Endothelial cell of umbilical vein (primary cell): ENCODE data around the gene GALNT2. TPM values are rescaled to one million over a fixed set of nuclear protein-coding genes. Genes with fewer than 3 reads are reported as not detected.

Experiments used
- BruUV-seq: library from RNA; stranded (reverse); fragments of 400-500 nt; replicated peaks from 2 replicates; lab custom pipeline; 2021; lab: Mats Ljungman, UMichigan
- CTCF ChIA-PET: fragments of 300-600, 350-600 bp; sonication (Branson Sonifier 250); formaldehyde crosslinking; loops from one replicate; lab custom pipeline; 2021; ENCODE audit warnings: antibody characterized with exemption, inconsistent platforms; lab: Charles Lee
- POLR2A ChIA-PET: fragments of 300-600, 350-600 bp; sonication (Branson Sonifier 250); formaldehyde crosslinking; loops from one replicate; lab custom pipeline; 2021; ENCODE audit warnings: antibody characterized with exemption, inconsistent platforms; lab: Charles Lee
- DNase-seq: peaks from one replicate; pipeline ENCODE4 v3.0.0-alpha.2; 2011; ENCODE audit warnings: low read depth, low spot score
- FAIRE-seq: peaks from 2 replicates; lab custom pipeline; 2011; peaks lifted over from hg19 to GRCh38; lab: Jason Lieb, UNC
- H2AFZ ChIP-seq: 2 replicates; pipeline ENCODE4 v1.6.0; 2012; ENCODE audit warnings: low read depth, low read length, control low read depth, inconsistent platforms
- H3K27ac ChIP-seq: 2 replicates; pipeline ENCODE4 v1.5.1; 2011; ENCODE audit warnings: low read depth, mild to moderate bottlenecking, control low read depth, low read length, moderate library complexity; ENCODE audit not compliant: insufficient read depth
- H3K27me3 ChIP-seq, 2 experiments: 2 replicates each; pipeline versions ENCODE4 v1.6.0 to v1.6.1; 2011; ENCODE audit warnings: low read length in 2 of 2, mixed read lengths in 1 of 2; ENCODE audit not compliant: control insufficient read depth in 2 of 2, insufficient read depth in 2 of 2
- H3K36me3 ChIP-seq, 2 experiments: 2 replicates in 1 of 2; 3 replicates in 1 of 2; pipeline ENCODE4 v1.5.1; 2011; ENCODE audit warnings: low read length in 2 of 2, mild to moderate bottlenecking in 1 of 2, moderate library complexity in 1 of 2; ENCODE audit not compliant: control insufficient read depth in 2 of 2, insufficient read depth in 2 of 2; ENCODE audit errors: extremely low read depth in 1 of 2
- H3K4me1 ChIP-seq: 3 replicates; pipeline ENCODE4 v1.5.1; 2011; ENCODE audit warnings: mild to moderate bottlenecking, low read length; ENCODE audit not compliant: control insufficient read depth, insufficient read depth; ENCODE audit errors: extremely low read depth
- H3K4me2 ChIP-seq: 2 replicates; pipeline ENCODE4 v1.6.1; 2011; ENCODE audit warnings: low read length, control low read depth, mixed read lengths; ENCODE audit not compliant: insufficient read depth
- H3K4me3 ChIP-seq, 3 experiments: fragments of 200-600 bp in 1 of 3; sonication (generic), shearing (Covaris generic) in 1 of 3; replicated peaks in 1 of 3; 2 replicates each; pipeline ENCODE4 v1.5.1; 2011 to 2016; ENCODE audit warnings: control low read depth in 3 of 3, low read length in 3 of 3, mild to moderate bottlenecking in 2 of 3, inconsistent platforms in 1 of 3, low read depth in 1 of 3, moderate library complexity in 1 of 3; ENCODE audit not compliant: insufficient read depth in 1 of 3
- H3K79me2 ChIP-seq: 2 replicates; pipeline ENCODE4 v1.6.0; 2012; ENCODE audit warnings: low read length, inconsistent platforms; ENCODE audit not compliant: control insufficient read depth, insufficient read depth
- H3K9ac ChIP-seq: replicated peaks from 2 replicates; pipeline ENCODE3; 2011; ENCODE audit warnings: low read length, control low read depth; ENCODE audit not compliant: insufficient read depth; ENCODE audit errors: extremely low read depth
- H3K9me1 ChIP-seq: replicated peaks from 3 replicates; pipeline ENCODE4 v1.6.0; 2011; ENCODE audit warnings: mild to moderate bottlenecking, low read length; ENCODE audit not compliant: control insufficient read depth, insufficient read depth; ENCODE audit errors: extremely low read depth
- H3K9me3 ChIP-seq: replicated peaks from 2 replicates; pipeline ENCODE4 v1.5.1; 2012; ENCODE audit warnings: low read length, inconsistent platforms; ENCODE audit not compliant: control insufficient read depth, insufficient read depth
- H4K20me1 ChIP-seq: replicated peaks from 2 replicates; pipeline ENCODE3; 2011; ENCODE audit warnings: mild to moderate bottlenecking, low read length; ENCODE audit not compliant: control insufficient read depth, insufficient read depth; ENCODE audit errors: extremely low read depth
- CTCF ChIP-seq, 2 donors: IDR thresholded peaks; 1 replicate in 1 of 2; 2 replicates in 1 of 2; pipeline ENCODE4 v1.5.1; 2011; ENCODE audit warnings: low read length in 2 of 2, mild to moderate bottlenecking in 2 of 2, moderate library complexity in 2 of 2, control low read depth in 1 of 2, inconsistent platforms in 1 of 2, low read depth in 1 of 2; ENCODE audit not compliant: insufficient read depth in 1 of 2; ENCODE audit errors: extremely low read depth in 1 of 2
- EZH2 ChIP-seq: IDR thresholded peaks from 2 replicates; pipeline ENCODE4 v1.6.1; 2012; ENCODE audit warnings: borderline replicate concordance, low read depth, mild to moderate bottlenecking, moderate library complexity, low read length, inconsistent platforms; ENCODE audit not compliant: severe bottlenecking
- FOS ChIP-seq: IDR thresholded peaks from 2 replicates; pipeline ENCODE4 v1.6.1; 2011; ENCODE audit warnings: mild to moderate bottlenecking, low read length, moderate library complexity, borderline replicate concordance; ENCODE audit not compliant: insufficient read depth
- GATA2 ChIP-seq: IDR thresholded peaks from 2 replicates; pipeline ENCODE4 v1.7.0; 2011; ENCODE audit warnings: low read depth, mild to moderate bottlenecking, moderate library complexity, mixed read lengths, low read length; ENCODE audit not compliant: insufficient read length, insufficient read depth
- MYC ChIP-seq: IDR thresholded peaks from one replicate; pipeline ENCODE4 v1.6.1; 2011; ENCODE audit warnings: mild to moderate bottlenecking, low read depth, low read length
- POLR2A ChIP-seq: IDR thresholded peaks from 2 replicates; pipeline ENCODE4 v1.6.1; 2012; ENCODE audit warnings: low read depth, mild to moderate bottlenecking, control low read depth, low read length
- POLR2AphosphoS5 ChIP-seq: IDR thresholded peaks from 2 replicates; pipeline ENCODE4 v1.6.1; 2012; ENCODE audit warnings: low read depth, mild to moderate bottlenecking, control low read depth, low read length, moderate library complexity; ENCODE audit not compliant: insufficient read depth
- dilution Hi-C: fragments of 300-500 bp; cut with MboI; formaldehyde crosslinking; loops from one replicate; pipeline ENCODE4 v1.15.0; 2019; ENCODE audit warnings: low sequenced_read_pairs; ENCODE audit not compliant: extremely low pct_ligation_motif_present
- intact Hi-C: fragments of 100-400 bp; cut with micrococcal nuclease; formaldehyde crosslinking; loops from one replicate; pipeline ENCODE4 v1.10.0; 2022
- polyA plus RNA-seq, 4 experiments: library from polyadenylated mRNA; depleted of rRNA in 3 of 4; stranded (reverse) in 3 of 4; unstranded in 1 of 4; fragments of >200 nt; gene quantifications; 2 replicates each; pipeline versions ENCODE4 v1.2.1 to v1.2.3, GENCODE V29; 2011 to 2012; ENCODE audit warnings: missing spikeins in 1 of 4
- total RNA-seq: library from RNA; stranded (reverse); gene quantifications from 2 replicates; pipeline ENCODE4 v1.2.3, GENCODE V29; 2021
- TF ChIP-seq, protein P1 (sequence below): IDR thresholded peaks from 2 replicates; pipeline ENCODE4 v1.6.1; 2011; ENCODE audit not compliant: insufficient read depth, insufficient read length

GALNT2 gene
- total and polyA plus RNA-seq, 2 donors (not counting 3 experiments of a cell fraction or from before 2014, with no cell fraction given), result 56.3 to 77.5 TPM

GRCh38 chr1:230150615-230151014 lies 83.6 kb downstream of the GALNT2 start:
- FAIRE-seq (no peak), DNase-seq (no peak)
- H3K9me3 ChIP-seq, result no peaks in the 10 kb centered on the region
- H3K27me3 ChIP-seq, result no peaks in the 10 kb centered on the region
- H3K4me1 ChIP-seq, result no peaks in the 10 kb centered on the region
- no peak overlapping the region for H3K4me3 ChIP-seq
- no peaks in the 10 kb centered on the region for H3K9me1 ChIP-seq
- TF ChIP-seq MYC (no peak), CTCF (IDR thresholded peaks at IDR 0.05; ENCODE audit: extremely low read depth in 1 of 2, insufficient read depth in 1 of 2, low read depth in 1 of 2, low read length in 2 of 2) (no peak), EZH2 (no peak), POLR2A (no peak), FOS (no peak), GATA2 (no peak), POLR2AphosphoS5 (no peak)
- TF ChIP-seq, protein P1, sequence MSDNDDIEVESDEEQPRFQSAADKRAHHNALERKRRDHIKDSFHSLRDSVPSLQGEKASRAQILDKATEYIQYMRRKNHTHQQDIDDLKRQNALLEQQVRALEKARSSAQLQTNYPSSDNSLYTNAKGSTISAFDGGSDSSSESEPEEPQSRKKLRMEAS, result no peak
- POLR2A ChIA-PET, result no interaction called here
- H3K27ac ChIP-seq, result no peak overlapping the region
- H3K4me2 ChIP-seq, result no peak overlapping the region
- no TSS peak for BruUV-seq
- intact Hi-C loops (no loop called here), dilution Hi-C loops (no loop called here)
- CTCF ChIA-PET, result no interaction called here
- H3K9ac ChIP-seq, result no peak overlapping the region
- no peaks in the 10 kb centered on the region for H3K36me3 ChIP-seq
- H3K79me2 ChIP-seq, result no peaks in the 10 kb centered on the region
- H2AFZ ChIP-seq, result no peak overlapping the region
- peaks cover 6% of the 10 kb centered on the region for H4K20me1 ChIP-seq
